22Rv1 (cell line): Measurements from ENCODE around the gene CNIH3.

ENCODE experiments used
- ZFX ChIP-seq: fragments of 450-650 bp; IDR thresholded peaks from 2 replicates; pipeline ENCODE4 v1.6.1; 2017; ENCODE audit warnings: antibody characterized with exemption, borderline replicate concordance
- TF ChIP-seq, protein P1 (sequence below): fragments of 450-650 bp; IDR thresholded peaks from 2 replicates; pipeline ENCODE4 v1.5.1; 2017; ENCODE audit warnings: mild to moderate bottlenecking

- TF ChIP-seq, protein P1, sequence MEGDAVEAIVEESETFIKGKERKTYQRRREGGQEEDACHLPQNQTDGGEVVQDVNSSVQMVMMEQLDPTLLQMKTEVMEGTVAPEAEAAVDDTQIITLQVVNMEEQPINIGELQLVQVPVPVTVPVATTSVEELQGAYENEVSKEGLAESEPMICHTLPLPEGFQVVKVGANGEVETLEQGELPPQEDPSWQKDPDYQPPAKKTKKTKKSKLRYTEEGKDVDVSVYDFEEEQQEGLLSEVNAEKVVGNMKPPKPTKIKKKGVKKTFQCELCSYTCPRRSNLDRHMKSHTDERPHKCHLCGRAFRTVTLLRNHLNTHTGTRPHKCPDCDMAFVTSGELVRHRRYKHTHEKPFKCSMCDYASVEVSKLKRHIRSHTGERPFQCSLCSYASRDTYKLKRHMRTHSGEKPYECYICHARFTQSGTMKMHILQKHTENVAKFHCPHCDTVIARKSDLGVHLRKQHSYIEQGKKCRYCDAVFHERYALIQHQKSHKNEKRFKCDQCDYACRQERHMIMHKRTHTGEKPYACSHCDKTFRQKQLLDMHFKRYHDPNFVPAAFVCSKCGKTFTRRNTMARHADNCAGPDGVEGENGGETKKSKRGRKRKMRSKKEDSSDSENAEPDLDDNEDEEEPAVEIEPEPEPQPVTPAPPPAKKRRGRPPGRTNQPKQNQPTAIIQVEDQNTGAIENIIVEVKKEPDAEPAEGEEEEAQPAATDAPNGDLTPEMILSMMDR, result no peak
- no peak for TF ChIP-seq ZFX
Measured at GRCh38 chr1:224720216-224720615, 104.1 kb downstream of the CNIH3 start.
